ENCODE measurements around the gene FAM221B.

FAM221B gene

GRCh38 chr9:35818341-35818740 is 10.2 kb downstream of the FAM221B start:
- TF ChIP-seq GATA2 (IDR thresholded peaks at IDR 0.05; ENCODE audit: low read depth, low read length): no peak
- no peak for TF ChIP-seq GATA3 (IDR thresholded peaks at IDR 0.05; ENCODE audit: low read depth, low read length)

- no peak for TF ChIP-seq GATA2 (IDR thresholded peaks at IDR 0.05; ENCODE audit: low read depth, low read length)
- no peak for TF ChIP-seq GATA3 (IDR thresholded peaks at IDR 0.05; ENCODE audit: low read depth, low read length)
These were observed 11.8 kb downstream of the FAM221B start for GRCh38 chr9:35816708-35817107.

- TF ChIP-seq GATA3 (IDR thresholded peaks at IDR 0.05; ENCODE audit: low read depth, low read length) (no peak), GATA2 (IDR thresholded peaks at IDR 0.05; ENCODE audit: low read depth, low read length) (no peak)
These were observed 13.5 kb downstream of the FAM221B start, which contains the start of gene HINT2 for GRCh38 chr9:35814841-35815543. Gene HINT2 (minus strand): TSS chr9:35815042. CDS start chr9:35814979, 63 bp downstream.

GRCh38 chr9:35814106-35814840 is 14.3 kb downstream of the FAM221B start:
- no peak for TF ChIP-seq GATA2 (IDR thresholded peaks at IDR 0.05; ENCODE audit: low read depth, low read length)
- TF ChIP-seq GATA3 (IDR thresholded peaks at IDR 0.05; ENCODE audit: low read depth, low read length): no peak

- TF ChIP-seq GATA3 (IDR thresholded peaks at IDR 0.05; ENCODE audit: low read depth, low read length) (no peak), GATA2 (IDR thresholded peaks at IDR 0.05; ENCODE audit: low read depth, low read length) (no peak)
These were observed 15.0 kb downstream of the FAM221B start for GRCh38 chr9:35813434-35814105.

- no peak for TF ChIP-seq GATA3 (IDR thresholded peaks at IDR 0.05; ENCODE audit: low read depth, low read length)
- TF ChIP-seq GATA2 (IDR thresholded peaks at IDR 0.05; ENCODE audit: low read depth, low read length): no peak
These were observed 16.4 kb downstream of the FAM221B start, which contains the start of gene SPAG8 for GRCh38 chr9:35812025-35812602. Gene SPAG8 (minus strand): TSS chr9:35812262. CDS start chr9:35812147, 115 bp downstream.

GRCh38 chr9:35811381-35812024 is 17.0 kb downstream of the FAM221B start:
- no peak for TF ChIP-seq GATA2 (IDR thresholded peaks at IDR 0.05; ENCODE audit: low read depth, low read length)
- TF ChIP-seq GATA3 (IDR thresholded peaks at IDR 0.05; ENCODE audit: low read depth, low read length): no peak

- TF ChIP-seq GATA2 (IDR thresholded peaks at IDR 0.05; ENCODE audit: low read depth, low read length): no peak
- TF ChIP-seq GATA3 (IDR thresholded peaks at IDR 0.05; ENCODE audit: low read depth, low read length): no peak
These were observed 18.4 kb downstream of the FAM221B start for GRCh38 chr9:35810122-35810521.

- no peak for TF ChIP-seq GATA3 (IDR thresholded peaks at IDR 0.05; ENCODE audit: low read depth, low read length)
- TF ChIP-seq GATA2 (IDR thresholded peaks at IDR 0.05; ENCODE audit: low read depth, low read length): no peak
These were observed 20.1 kb downstream of the FAM221B start for GRCh38 chr9:35808433-35808832.

GRCh38 chr9:35806101-35806500 is 22.4 kb downstream of the FAM221B start:
- no peak for TF ChIP-seq GATA3 (IDR thresholded peaks at IDR 0.05; ENCODE audit: low read depth, low read length)
- TF ChIP-seq GATA2 (IDR thresholded peaks at IDR 0.05; ENCODE audit: low read depth, low read length): no peak

GRCh38 chr9:35801328-35802128 is 27.0 kb downstream of the FAM221B start:
- no peak for TF ChIP-seq GATA3 (IDR thresholded peaks at IDR 0.05; ENCODE audit: low read depth, low read length)
- no peak for TF ChIP-seq GATA2 (IDR thresholded peaks at IDR 0.05; ENCODE audit: low read depth, low read length)

GRCh38 chr9:35800530-35800929 is 28.0 kb downstream of the FAM221B start:
- no peak for TF ChIP-seq GATA2 (IDR thresholded peaks at IDR 0.05; ENCODE audit: low read depth, low read length)
- no peak for TF ChIP-seq GATA3 (IDR thresholded peaks at IDR 0.05; ENCODE audit: low read depth, low read length)
